PC-3 (cell line): ENCODE results near the gene ACSL6. TPM values are rescaled to one million over a fixed set of nuclear protein-coding genes. Genes with fewer than 3 reads are reported as not detected.

Experiments used
- ATAC-seq: fragments of 200-7000 bp; cut with Tn5 transposase; 2 replicates; pipeline ENCODE4 v1.9.1; 2020; ENCODE audit warnings: mild to moderate bottlenecking, moderate library complexity
- BruUV-seq: library from RNA; stranded (reverse); fragments of 400-500 nt; replicated peaks from 2 replicates; lab custom pipeline; 2021; lab: Mats Ljungman, UMichigan
- CTCF ChIA-PET: fragments of 300-600 bp; sonication (Branson Sonifier 250); formaldehyde crosslinking; loops from one replicate; lab custom pipeline; 2022; ENCODE audit warnings: antibody characterized with exemption; lab: Charles Lee
- POLR2A ChIA-PET: fragments of 300-600 bp; sonication (Branson Sonifier 250); formaldehyde crosslinking; loops from one replicate; lab custom pipeline; 2022; ENCODE audit warnings: antibody characterized with exemption; ENCODE audit not compliant: unreplicated experiment; lab: Charles Lee
- DNase-seq: peaks from one replicate; pipeline ENCODE4 v3.0.0-alpha.2; 2015
- H2AFZ ChIP-seq: fragments of 300-600 bp; sonication (generic); 2 replicates; pipeline ENCODE4 v1.6.0; 2016; ENCODE audit warnings: antibody characterized with exemption, low read length
- H3F3A ChIP-seq: fragments of 300-600 bp; sonication (generic); one replicate; pipeline ENCODE4 v1.6.0; 2017; ENCODE audit warnings: antibody characterized with exemption, low read length, control low read depth, mild to moderate bottlenecking; ENCODE audit not compliant: unreplicated experiment
- H3K27ac ChIP-seq: fragments of 300-600 bp; sonication (generic); 2 replicates; pipeline ENCODE4 v1.5.1; 2016; ENCODE audit warnings: mild to moderate bottlenecking, low read length
- H3K27me3 ChIP-seq: fragments of 300-600 bp; sonication (generic); 2 replicates; pipeline ENCODE4 v1.6.1; 2016; ENCODE audit warnings: low read length, mixed read lengths
- H3K36me3 ChIP-seq: fragments of 300-600 bp; sonication (generic); 2 replicates; pipeline ENCODE4 v1.6.1; 2016; ENCODE audit warnings: low read depth, mixed run types, low read length, mixed read lengths
- H3K4me1 ChIP-seq: fragments of 300-600 bp; sonication (generic); 2 replicates; pipeline ENCODE4 v1.5.1; 2016; ENCODE audit warnings: low read length; ENCODE audit not compliant: insufficient read depth
- H3K4me2 ChIP-seq: fragments of 300-600 bp; sonication (generic); 2 replicates; pipeline ENCODE4 v1.6.0; 2016; ENCODE audit warnings: low read length
- H3K4me3 ChIP-seq: fragments of 300-600 bp; sonication (generic); 2 replicates; pipeline ENCODE4 v1.5.1; 2016; ENCODE audit warnings: mild to moderate bottlenecking, low read length, mixed read lengths
- H3K79me2 ChIP-seq: fragments of 300-600 bp; sonication (generic); 2 replicates; pipeline ENCODE4 v1.6.1; 2017; ENCODE audit warnings: low read length, mixed read lengths
- H3K9ac ChIP-seq: fragments of 300-600 bp; sonication (generic); 2 replicates; pipeline ENCODE4 v1.6.0; 2016; ENCODE audit warnings: mild to moderate bottlenecking, low read length
- H3K9me2 ChIP-seq: fragments of 300-600 bp; sonication (generic); replicated peaks from 2 replicates; pipeline ENCODE4 v1.6.1; 2016; ENCODE audit warnings: mixed run types, low read length, mixed read lengths
- H3K9me3 ChIP-seq: fragments of 300-600 bp; sonication (generic); 2 replicates; pipeline ENCODE4 v1.6.1; 2016; ENCODE audit warnings: low read length, mixed read lengths
- H4K20me1 ChIP-seq: fragments of 300-600 bp; sonication (generic); 2 replicates; pipeline ENCODE4 v1.6.1; 2016; ENCODE audit warnings: low read length, mixed read lengths
- CTCF ChIP-seq: fragments of 300-600 bp; sonication (generic); conservative IDR thresholded peaks from 2 replicates; pipeline ENCODE4 v1.5.1; 2017; ENCODE audit warnings: antibody characterized with exemption, low read depth, mild to moderate bottlenecking, low read length
- EZH2 ChIP-seq: fragments of 300-600 bp; sonication (generic); IDR thresholded peaks from one replicate; pipeline ENCODE4 v1.6.1; 2017; ENCODE audit warnings: antibody characterized with exemption, mild to moderate bottlenecking, low read length; ENCODE audit not compliant: unreplicated experiment
- EZH2phosphoT487 ChIP-seq: fragments of 300-600 bp; sonication (generic); IDR thresholded peaks from 2 replicates; pipeline ENCODE4 v1.6.1; 2018; ENCODE audit warnings: mild to moderate bottlenecking, antibody characterized with exemption, low read length, borderline replicate concordance
- intact Hi-C: fragments of 100-400 bp; cut with micrococcal nuclease; formaldehyde crosslinking; loops from 2 replicates; pipeline ENCODE4 v1.9.0; 2023
- total RNA-seq: library from RNA; depleted of rRNA; stranded (reverse); fragments of >200 nt; gene quantifications from 2 replicates; pipeline ENCODE4 v1.2.3, GENCODE V29; 2014

ACSL6 gene
- total RNA-seq, 1 experiment from 2014 or later, result 0.15 TPM

- POLR2A ChIA-PET, result no interaction called here
- intact Hi-C loops, result no loop called here
- TF ChIP-seq EZH2 (no peak), CTCF (no peak)
- H3K4me2 ChIP-seq, result no peak overlapping the region
- H3K36me3 ChIP-seq, result no peaks in the 10 kb centered on the region
- H4K20me1 ChIP-seq, result no peaks in the 10 kb centered on the region
- H3K9me3 ChIP-seq, result no peaks in the 10 kb centered on the region
- H3K9ac ChIP-seq, result no peak overlapping the region
- no peaks in the 10 kb centered on the region for H3K79me2 ChIP-seq
- no peaks in the 10 kb centered on the region for H3K4me1 ChIP-seq
- H3K9me2 ChIP-seq, result no peaks in the 10 kb centered on the region
- CTCF ChIA-PET, result no interaction called here
- DNase-seq, result no peak
- no TSS peak for BruUV-seq
- no peaks in the 10 kb centered on the region for H3K27me3 ChIP-seq
- no peak overlapping the region for H3K27ac ChIP-seq
- no peak for ATAC-seq
- no peaks in the 10 kb centered on the region for H3F3A ChIP-seq
- H3K4me3 ChIP-seq, result no peak overlapping the region
- H2AFZ ChIP-seq, result no peak overlapping the region
Measured at GRCh38 chr5:131977212-131977604, 34.2 kb downstream of the ACSL6 start.

GRCh38 chr5:131976414-131977211 lies 34.8 kb downstream of the ACSL6 start:
- ChIA-PET CTCF (no interaction called here), POLR2A (no interaction called here)

More at GRCh38 chr5:131976414-131977211, 34.8 kb downstream of the ACSL6 start:
- H3K9ac ChIP-seq, result no peak overlapping the region
- H3K9me2 ChIP-seq, result no peaks in the 10 kb centered on the region
- H3K27me3 ChIP-seq, result no peaks in the 10 kb centered on the region
- no peaks in the 10 kb centered on the region for H3K9me3 ChIP-seq
- TF ChIP-seq EZH2, result no peak
- TF ChIP-seq CTCF, result no peak
- no peak for TF ChIP-seq EZH2phosphoT487
- H3K4me1 ChIP-seq, result no peaks in the 10 kb centered on the region
- DNase-seq, result no peak
- H3K4me3 ChIP-seq, result no peak overlapping the region
- intact Hi-C loops, result no loop called here
- H3F3A ChIP-seq, result no peaks in the 10 kb centered on the region
- no peaks in the 10 kb centered on the region for H3K79me2 ChIP-seq
- no peak overlapping the region for H3K27ac ChIP-seq
- H3K36me3 ChIP-seq, result no peaks in the 10 kb centered on the region
- H2AFZ ChIP-seq, result no peak overlapping the region
- no peaks in the 10 kb centered on the region for H4K20me1 ChIP-seq
- ATAC-seq, result no peak
- BruUV-seq, result no TSS peak
- no peak overlapping the region for H3K4me2 ChIP-seq
